Stimulated activated CD8-positive, alpha-beta memory T cell treated with anti-CD3 and anti-CD28 coated beads, Interleukin-7, amount 100 ng/mL, for 48 hours (primary cell): Measurements from ENCODE around the gene TRABD.
A peak's percentile ranks its signal among the peaks of the same experiment; 100 is the strongest.

Experiments used
- DNase-seq, 2 donors: peaks; one replicate each; pipeline ENCODE4 v3.0.0-alpha.2; 2020; ENCODE audit warnings: low read depth in 1 of 2; ENCODE audit errors: extremely low read depth in 1 of 2

TRABD gene

GRCh38 chr22:50233223-50233622, 47.5 kb downstream of the TRABD start:
- DNase-seq = no peak

GRCh38 chr22:50236731-50237409, 51.2 kb downstream of the TRABD start:
- DNase-seq = no peak

GRCh38 chr22:50238755-50239154, 53.0 kb downstream of the TRABD start:
- DNase-seq = no peak

DNA sequence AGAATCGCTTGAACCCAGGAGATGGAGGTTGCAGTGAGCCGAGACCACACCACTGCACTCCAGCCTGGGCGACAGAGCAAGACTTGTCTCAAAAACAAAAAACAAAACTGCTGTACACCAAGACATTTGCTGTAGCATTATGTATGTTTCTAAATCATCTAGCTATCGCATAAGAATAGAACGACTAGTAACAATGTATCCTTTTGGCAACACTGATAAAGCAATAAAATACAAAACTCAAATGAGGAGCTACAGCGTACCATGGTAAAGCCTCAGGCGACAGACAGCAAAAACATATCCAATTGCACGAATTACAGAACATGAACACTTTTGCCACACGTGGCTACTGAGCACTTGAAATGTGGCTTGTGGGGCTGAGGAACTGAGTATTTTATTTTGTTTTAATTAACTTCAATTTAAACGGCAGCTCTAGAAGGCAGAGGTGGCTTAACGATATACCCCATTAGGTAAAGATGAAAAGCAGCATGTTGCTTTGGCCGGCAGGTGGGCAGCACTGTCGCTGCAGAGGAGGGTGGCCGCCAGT, 56.8 kb downstream of the TRABD start:
- DNase-seq = no peak

DNA sequence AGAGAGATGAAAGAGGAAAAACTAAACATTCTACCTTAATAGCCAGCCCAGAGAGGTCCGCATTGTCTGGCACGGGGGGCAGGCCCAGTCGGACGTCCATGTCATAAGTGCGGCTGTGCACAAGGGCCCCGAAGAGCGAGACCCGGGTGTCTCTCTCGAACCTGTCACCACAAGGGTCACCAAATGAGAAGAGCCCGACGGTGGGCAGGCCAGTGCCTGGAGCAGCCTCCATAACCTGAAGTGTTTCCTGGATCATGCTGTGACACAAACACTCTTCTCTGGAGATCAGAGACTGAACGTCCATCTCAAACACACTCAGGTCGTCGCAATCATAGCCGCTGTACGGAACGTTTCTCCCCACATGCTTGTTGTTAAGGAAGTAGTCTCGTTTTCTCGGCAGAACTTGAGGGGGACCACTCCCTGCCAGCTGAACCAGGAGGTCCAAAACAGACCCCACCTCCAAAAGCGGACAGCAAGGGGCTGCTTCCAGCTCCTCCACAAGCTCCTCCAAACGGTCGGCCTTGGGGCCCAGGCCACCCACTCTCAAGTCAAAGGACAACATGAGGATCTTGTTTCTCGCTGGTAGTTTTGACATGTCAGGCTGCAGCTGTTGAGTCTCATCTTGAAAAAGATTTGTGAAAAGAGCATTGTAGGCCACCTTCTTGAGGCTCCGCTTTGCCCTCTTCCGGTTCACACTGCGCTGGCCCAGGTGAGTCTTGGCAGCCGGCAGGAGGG, 58.1 kb downstream of the TRABD start:
- no peak for DNase-seq

GRCh38 chr22:50244420-50245213, 58.9 kb downstream of the TRABD start, which contains the start of gene TUBGCP6:
Gene TUBGCP6, minus strand, starts transcription at chr22:50245023. Its CDS starts 564 bp downstream, at chr22:50244459.
- DNase-seq = peak; percentile 87 to 89

DNA sequence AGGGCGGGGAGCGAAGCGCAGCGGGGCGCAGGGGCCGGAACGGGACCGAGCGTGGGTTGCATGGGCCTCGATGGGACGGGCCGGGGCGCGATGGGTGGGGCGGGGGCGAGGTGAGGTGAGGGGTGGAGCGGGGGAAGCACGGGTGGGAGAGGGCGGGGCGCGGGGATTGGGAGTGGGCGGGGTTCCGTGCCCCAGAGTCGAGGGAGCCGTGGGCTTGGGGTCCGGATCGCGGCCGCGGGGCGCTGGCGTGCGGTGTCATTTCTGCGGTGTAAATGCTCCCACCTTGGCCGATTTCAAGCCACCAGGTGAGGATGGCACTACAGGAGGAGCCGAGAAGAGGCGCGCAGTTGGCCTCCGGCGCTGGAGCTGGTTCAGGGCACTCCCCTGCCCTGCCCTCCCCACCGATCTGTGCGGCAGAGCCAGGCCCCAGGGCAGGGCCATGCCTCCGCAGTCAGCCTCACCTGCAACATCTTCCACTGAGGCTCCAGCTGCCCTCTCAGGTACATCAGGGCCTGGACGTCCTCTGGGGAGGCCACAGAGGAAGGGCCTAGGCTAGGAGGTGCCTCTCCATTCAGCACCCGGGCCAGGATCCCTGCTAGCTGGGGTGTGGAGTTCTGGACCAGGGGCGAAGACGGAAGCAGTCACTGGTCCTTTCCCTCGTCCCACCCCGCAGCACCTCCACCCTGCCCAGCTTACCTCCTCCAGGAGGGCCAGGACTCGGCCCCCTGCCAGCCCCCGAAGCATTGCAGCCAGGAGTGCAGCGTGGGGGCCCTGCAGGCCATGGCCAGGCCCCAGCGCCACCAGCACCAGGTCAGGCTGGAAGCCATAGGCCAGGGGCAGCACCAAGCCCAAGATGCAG, 59.7 kb downstream of the TRABD start:
- DNase-seq = no peak

DNA sequence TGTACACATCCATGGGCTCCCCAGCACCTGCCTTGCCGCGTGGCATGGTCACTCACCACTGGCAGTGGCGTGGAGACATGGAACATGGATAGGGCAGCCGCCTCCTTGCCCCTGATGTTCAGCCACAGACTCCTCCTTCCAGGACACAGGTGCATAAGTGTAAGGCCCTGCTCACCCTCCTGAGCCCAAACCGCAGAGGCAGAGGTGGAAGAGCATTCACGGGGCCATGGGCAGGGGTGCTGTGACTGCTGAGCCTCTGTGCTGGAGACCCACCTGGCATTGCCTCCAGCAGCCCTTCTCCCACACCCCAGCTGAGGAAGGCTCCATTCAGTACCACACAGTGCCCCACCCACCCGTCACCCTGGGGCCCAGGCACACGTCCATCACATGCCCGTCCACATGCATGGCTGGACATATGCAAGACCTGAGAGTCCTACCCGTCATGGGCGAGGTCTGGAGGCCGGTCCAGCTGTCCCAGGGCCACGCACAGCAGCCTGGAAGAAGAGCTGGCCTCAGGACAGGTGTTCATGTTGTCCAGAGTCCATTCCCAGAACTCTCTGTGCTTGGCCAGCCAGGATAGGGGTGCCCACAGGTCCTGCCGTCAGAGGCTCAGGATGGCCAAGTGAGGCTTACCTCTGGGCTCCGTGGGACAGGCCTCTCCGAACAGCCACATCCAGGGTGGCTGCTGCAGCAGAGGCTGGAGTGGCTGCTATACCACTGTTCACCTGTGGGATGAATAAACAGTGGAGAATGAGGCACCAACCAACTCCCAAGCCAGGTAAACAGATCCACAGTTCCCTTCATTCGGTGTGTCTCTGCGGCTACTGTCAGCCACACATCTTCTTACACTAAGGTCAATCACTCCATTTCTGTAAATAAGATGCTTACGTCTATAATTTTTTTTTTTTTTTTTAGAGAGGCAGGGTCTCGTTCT, 60.8 kb downstream of the TRABD start:
- no peak for DNase-seq

GRCh38 chr22:50247748-50248147, 62.0 kb downstream of the TRABD start:
- no peak for DNase-seq

DNA sequence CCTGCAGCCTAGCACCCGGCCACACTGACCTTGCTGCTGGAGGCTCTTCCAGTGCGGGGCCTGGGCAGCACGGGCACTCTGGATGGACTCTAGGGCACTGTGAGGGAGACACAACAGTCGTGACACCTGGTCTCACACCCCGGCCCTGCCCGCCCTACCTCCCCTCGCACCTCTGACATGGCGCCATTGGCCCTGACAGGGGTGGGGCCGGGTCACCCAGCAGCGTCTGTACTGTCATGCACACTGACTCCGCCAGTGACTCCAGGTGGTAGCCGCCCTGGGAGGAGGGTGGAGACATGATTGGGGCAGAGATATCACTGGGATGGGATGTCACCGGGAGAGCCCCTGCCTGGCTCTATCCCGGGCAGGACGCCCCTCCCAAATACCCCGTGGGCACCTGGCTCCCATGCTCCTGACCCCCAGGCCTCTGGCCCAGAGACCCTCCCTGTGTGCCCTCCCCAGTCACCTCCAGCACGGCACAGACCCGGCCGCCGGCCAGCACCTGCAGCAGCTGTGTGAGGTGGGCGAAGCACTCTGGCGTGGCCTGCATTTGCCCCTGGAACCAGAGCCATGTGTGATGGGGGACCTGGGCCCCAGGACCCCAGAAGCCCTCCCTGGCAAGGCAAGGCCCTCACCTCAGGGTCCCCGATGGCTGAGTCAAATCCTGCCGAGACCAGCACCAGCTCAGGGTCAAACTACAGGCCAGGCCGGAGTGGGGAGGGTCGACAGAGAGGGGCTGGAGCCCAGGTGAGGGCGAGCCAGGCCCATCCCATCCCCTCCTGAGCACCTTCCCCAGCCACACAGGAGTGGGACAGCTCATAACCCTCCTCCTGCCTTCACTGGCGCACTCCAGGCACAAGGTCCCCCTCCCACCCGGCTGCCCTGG, 62.7 kb downstream of the TRABD start:
- no peak for DNase-seq
